ENCODE data around the gene MGAT3.

The MGAT3 gene

GRCh38 chr22:39524753-39525657, 68.2 kb downstream of the MGAT3 start:
- DNase-seq (ENCODE audit: insufficient read length, low spot score): no peak
- FAIRE-seq: no peak

- DNase-seq (ENCODE audit: insufficient read length, low spot score) (no peak), FAIRE-seq (no peak)
Observed at GRCh38 chr22:39525658-39525975, 68.8 kb downstream of the MGAT3 start.

- DNase-seq (ENCODE audit: insufficient read length, low spot score) (no peak), FAIRE-seq (no peak)
Observed at GRCh38 chr22:39526736-39527171, 69.9 kb downstream of the MGAT3 start.

GRCh38 chr22:39527481-39527961, 70.7 kb downstream of the MGAT3 start:
- DNase-seq (ENCODE audit: insufficient read length, low spot score): no peak

GRCh38 chr22:39528080-39528661, 71.4 kb downstream of the MGAT3 start:
- FAIRE-seq (no peak), DNase-seq (ENCODE audit: insufficient read length, low spot score) (no peak)

More at GRCh38 chr22:39527481-39527961, 70.7 kb downstream of the MGAT3 start:
- no peak for FAIRE-seq

- peak; percentile 52 for FAIRE-seq
- DNase-seq (ENCODE audit: insufficient read length, low spot score): peak; percentile 60
Observed at GRCh38 chr22:39528681-39529486, 72.1 kb downstream of the MGAT3 start.

GRCh38 chr22:39529487-39529851, 72.7 kb downstream of the MGAT3 start:
- FAIRE-seq (no peak), DNase-seq (ENCODE audit: insufficient read length, low spot score) (no peak)

GRCh38 chr22:39530116-39530515, 73.3 kb downstream of the MGAT3 start:
- DNase-seq (ENCODE audit: insufficient read length, low spot score): no peak
- FAIRE-seq: no peak

GRCh38 chr22:39530692-39531331, 74.0 kb downstream of the MGAT3 start:
- DNase-seq (ENCODE audit: insufficient read length, low spot score) (no peak), FAIRE-seq (no peak)

GRCh38 chr22:39532215-39533073, 75.6 kb downstream of the MGAT3 start, which contains the start of gene RPS19BP1:
TSS of gene RPS19BP1 (minus strand) at chr22:39532748. CDS start at chr22:39532738, 10 bp downstream.
- FAIRE-seq: peak; percentile 95
- peak; percentile 94 for DNase-seq (ENCODE audit: insufficient read length, low spot score)

- DNase-seq (ENCODE audit: insufficient read length, low spot score): no peak
- FAIRE-seq: no peak
Observed at GRCh38 chr22:39534092-39534506, 77.3 kb downstream of the MGAT3 start.

GRCh38 chr22:39534591-39535356, 78.0 kb downstream of the MGAT3 start:
- FAIRE-seq (peak; percentile 81), DNase-seq (ENCODE audit: insufficient read length, low spot score) (peak; percentile 72)

GRCh38 chr22:39535357-39535725, 78.5 kb downstream of the MGAT3 start:
- no peak for DNase-seq (ENCODE audit: insufficient read length, low spot score)

GRCh38 chr22:39535831-39536449, 79.1 kb downstream of the MGAT3 start:
- DNase-seq (ENCODE audit: insufficient read length, low spot score) (no peak), FAIRE-seq (no peak)

More at GRCh38 chr22:39535357-39535725, 78.5 kb downstream of the MGAT3 start:
- FAIRE-seq: no peak

- no peak for FAIRE-seq
- DNase-seq (ENCODE audit: insufficient read length, low spot score): no peak
Observed at GRCh38 chr22:39536711-39537110, 79.9 kb downstream of the MGAT3 start.

- no peak for FAIRE-seq
Observed at GRCh38 chr22:39537975-39538374, 81.2 kb downstream of the MGAT3 start.

More at GRCh38 chr22:39537975-39538374, 81.2 kb downstream of the MGAT3 start:
- no peak for DNase-seq (ENCODE audit: insufficient read length, low spot score)

All from HTR-8/SVneo (cell line).